ENCODE data around the gene FBLN2.

FBLN2 gene

DNA sequence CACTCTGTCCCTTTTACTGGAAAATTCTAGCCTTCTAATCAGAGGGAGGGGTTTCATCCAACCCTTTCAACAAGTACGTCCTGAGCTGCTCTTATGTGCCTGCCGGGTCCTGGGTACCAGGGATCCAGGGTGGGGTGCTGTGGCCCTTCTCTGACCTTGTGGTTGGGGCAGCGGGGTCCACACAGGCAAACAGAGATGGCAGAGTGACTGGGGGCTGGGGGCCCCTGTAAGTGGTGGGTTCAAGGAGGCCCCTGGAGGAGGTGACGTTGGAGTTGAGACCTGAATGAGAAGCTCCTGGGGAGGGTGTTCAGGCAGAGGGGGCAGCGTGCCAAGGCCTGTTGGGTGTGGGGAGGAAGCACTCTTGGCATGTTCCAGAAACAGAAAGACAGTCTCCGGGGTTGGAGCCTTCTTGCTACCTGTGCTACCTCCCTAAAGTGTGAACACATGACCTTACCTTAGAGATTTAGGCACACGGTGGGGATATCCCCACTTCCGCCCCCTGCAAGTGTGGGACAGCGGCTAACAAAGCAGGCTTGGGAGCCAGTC, 78.1 kb downstream of the FBLN2 start:
- Histone ChIP-seq H3K4me3 (IDR thresholded peaks at IDR 0.05; ENCODE audit: insufficient read depth, low read depth, low read length) (no peak overlapping the region), H3K4me2 (no peak overlapping the region), H3K27me3 (ENCODE audit: insufficient read depth, low read depth) (0 out of 2 replicates have a peak, but pooled peaks cover 2% of the 10 kb centered on the region), H2AFZ (ENCODE audit: low read depth) (no peak overlapping the region), H3K27ac (no peak overlapping the region), H3K9ac (no peak overlapping the region), H3K79me2 (ENCODE audit: insufficient read depth, low read depth) (no peaks in the 10 kb centered on the region), H4K20me1 (ENCODE audit: insufficient read depth) (no peaks in the 10 kb centered on the region), H3K4me1 (ENCODE audit: low read depth, poor library complexity, severe bottlenecking) (no peaks in the 10 kb centered on the region), H3K36me3 (ENCODE audit: insufficient read depth) (no peaks in the 10 kb centered on the region)
- TF ChIP-seq CTCF (conservative IDR thresholded peaks at IDR 0.05; ENCODE audit: low read depth, low read length) = no peak

GRCh38 chr3:13627681-13628080, 78.8 kb downstream of the FBLN2 start:
- no peak overlapping the region for H3K27ac ChIP-seq
- no peak overlapping the region for H3K4me3 ChIP-seq (IDR thresholded peaks at IDR 0.05; ENCODE audit: insufficient read depth, low read depth, low read length)
- H3K9ac ChIP-seq = no peak overlapping the region
- H3K27me3 ChIP-seq (ENCODE audit: insufficient read depth, low read depth) = 0 out of 2 replicates have a peak, but pooled peaks cover 2% of the 10 kb centered on the region
- H2AFZ ChIP-seq (ENCODE audit: low read depth) = no peak overlapping the region
- no peak overlapping the region for H3K4me2 ChIP-seq
- no peaks in the 10 kb centered on the region for H4K20me1 ChIP-seq (ENCODE audit: insufficient read depth)
- H3K79me2 ChIP-seq (ENCODE audit: insufficient read depth, low read depth) = no peaks in the 10 kb centered on the region
- no peak for TF ChIP-seq CTCF (conservative IDR thresholded peaks at IDR 0.05; ENCODE audit: low read depth, low read length)
- H3K4me1 ChIP-seq (ENCODE audit: low read depth, poor library complexity, severe bottlenecking) = no peaks in the 10 kb centered on the region
- no peaks in the 10 kb centered on the region for H3K36me3 ChIP-seq (ENCODE audit: insufficient read depth)

GRCh38 chr3:13628432-13628831, 79.5 kb downstream of the FBLN2 start:
- H3K4me2 ChIP-seq = no peak overlapping the region
- H3K27ac ChIP-seq = no peak overlapping the region
- no peak overlapping the region for H3K4me3 ChIP-seq (IDR thresholded peaks at IDR 0.05; ENCODE audit: insufficient read depth, low read depth, low read length)
- H3K9ac ChIP-seq = no peak overlapping the region
- 0 out of 2 replicates have a peak, but pooled peaks cover 2% of the 10 kb centered on the region for H3K27me3 ChIP-seq (ENCODE audit: insufficient read depth, low read depth)
- H2AFZ ChIP-seq (ENCODE audit: low read depth) = no peak overlapping the region
- TF ChIP-seq CTCF (conservative IDR thresholded peaks at IDR 0.05; ENCODE audit: low read depth, low read length) = no peak
- H3K4me1 ChIP-seq (ENCODE audit: low read depth, poor library complexity, severe bottlenecking) = no peaks in the 10 kb centered on the region
- H4K20me1 ChIP-seq (ENCODE audit: insufficient read depth) = no peaks in the 10 kb centered on the region
- H3K79me2 ChIP-seq (ENCODE audit: insufficient read depth, low read depth) = no peaks in the 10 kb centered on the region
- no peaks in the 10 kb centered on the region for H3K36me3 ChIP-seq (ENCODE audit: insufficient read depth)

DNA sequence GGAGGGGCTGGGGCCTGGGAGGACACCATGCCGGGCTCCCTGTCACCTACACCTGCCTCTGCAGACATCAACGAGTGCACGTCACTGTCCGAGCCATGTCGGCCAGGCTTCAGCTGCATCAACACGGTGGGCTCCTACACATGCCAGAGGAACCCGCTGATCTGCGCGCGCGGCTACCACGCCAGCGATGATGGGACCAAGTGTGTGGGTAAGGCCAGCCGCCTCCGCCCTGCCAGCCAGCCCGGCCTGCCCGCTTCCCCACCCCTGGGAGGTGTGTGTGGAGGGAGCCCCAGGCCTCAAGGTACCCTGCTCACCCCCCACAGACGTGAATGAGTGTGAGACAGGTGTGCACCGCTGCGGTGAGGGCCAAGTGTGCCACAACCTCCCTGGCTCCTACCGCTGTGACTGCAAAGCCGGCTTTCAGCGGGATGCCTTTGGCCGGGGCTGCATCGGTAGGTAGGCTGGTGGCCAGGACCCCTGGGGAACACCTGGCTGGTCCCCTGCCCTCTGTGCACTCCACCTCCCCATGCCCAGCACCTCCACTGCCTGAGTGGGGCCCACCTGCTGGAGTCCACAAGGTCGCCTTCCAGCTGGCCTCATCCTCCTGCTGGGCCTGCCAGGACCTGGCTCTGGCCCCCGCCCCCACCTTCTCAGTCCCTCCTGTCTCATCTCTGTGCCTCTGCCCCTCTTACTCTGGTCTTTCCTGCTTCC, 80.1 kb downstream of the FBLN2 start:
- no peak overlapping the region for H3K27ac ChIP-seq
- no peaks in the 10 kb centered on the region for H3K79me2 ChIP-seq (ENCODE audit: insufficient read depth, low read depth)
- H3K4me3 ChIP-seq (IDR thresholded peaks at IDR 0.05; ENCODE audit: insufficient read depth, low read depth, low read length) = no peak overlapping the region
- TF ChIP-seq CTCF (conservative IDR thresholded peaks at IDR 0.05; ENCODE audit: low read depth, low read length) = no peak
- H3K27me3 ChIP-seq (ENCODE audit: insufficient read depth, low read depth) = 0 out of 2 replicates have a peak, but pooled peaks cover 2% of the 10 kb centered on the region
- no peak overlapping the region for H2AFZ ChIP-seq (ENCODE audit: low read depth)
- no peaks in the 10 kb centered on the region for H3K36me3 ChIP-seq (ENCODE audit: insufficient read depth)
- no peak overlapping the region for H3K4me2 ChIP-seq
- no peaks in the 10 kb centered on the region for H4K20me1 ChIP-seq (ENCODE audit: insufficient read depth)
- H3K9ac ChIP-seq = no peak overlapping the region
- H3K4me1 ChIP-seq (ENCODE audit: low read depth, poor library complexity, severe bottlenecking) = no peaks in the 10 kb centered on the region
